Lower leg skin (tissue), 4 donors: ENCODE results near the gene DHRS7B. TPM values are rescaled to one million over a fixed set of nuclear protein-coding genes. Genes with fewer than 3 reads are reported as not detected.
A peak's percentile ranks its signal among the peaks of the same experiment; 100 is the strongest.
"Not testable (repeated sequence)": the region's sequence is repeated elsewhere in the genome, so short reads cannot be mapped to it uniquely, and the experiment has no call there.

Source experiments
- DNase-seq, 2 donors: peaks; one replicate each; pipeline ENCODE4 v3.0.0-alpha.2; 2019; ENCODE audit warnings: low spot score in 2 of 2
- H3K4me3 ChIP-seq: fragments of 200-600 bp; sonication (generic); 2 replicates; pipeline ENCODE4 v1.5.1; 2017; ENCODE audit warnings: mild to moderate bottlenecking, low read depth; ENCODE audit not compliant: poor library complexity, severe bottlenecking
- POLR2A ChIP-seq, 2 donors: fragments of 450-650 bp; IDR thresholded peaks; one replicate each; pipeline ENCODE4 v1.6.1; 2016 to 2017; ENCODE audit warnings: antibody characterized with exemption in 2 of 2, mild to moderate bottlenecking in 1 of 2, moderate library complexity in 1 of 2
- WGBS, 2 donors: methylation state at CpG; one replicate each; pipeline ENCODE4 v1.1.5; 2018; 5-methylcytosine and 5-hydroxymethylcytosine counted together
- intact Hi-C: fragments of 100-400 bp; cut with DNase I; formaldehyde crosslinking; loops from one replicate; pipeline ENCODE4 v1.15.0; 2023; ENCODE audit warnings: low total_unique reads
- total RNA-seq, 4 donors: library from RNA; depleted of rRNA; stranded (reverse); fragments of >200 nt; gene quantifications; one replicate each; pipeline ENCODE4 v1.1.0, GENCODE V29; 2016
- TF ChIP-seq, protein P1 (sequence below), 3 donors: fragments of 450-650 bp; IDR thresholded peaks; one replicate each; pipeline ENCODE4 v1.5.1; 2016; ENCODE audit warnings: antibody characterized with exemption in 3 of 3, mild to moderate bottlenecking in 3 of 3, moderate library complexity in 2 of 3

Gene DHRS7B
- total RNA-seq, 4 donors from 2014 or later = 35.2 to 59.4 (median 39.6) TPM

DNA sequence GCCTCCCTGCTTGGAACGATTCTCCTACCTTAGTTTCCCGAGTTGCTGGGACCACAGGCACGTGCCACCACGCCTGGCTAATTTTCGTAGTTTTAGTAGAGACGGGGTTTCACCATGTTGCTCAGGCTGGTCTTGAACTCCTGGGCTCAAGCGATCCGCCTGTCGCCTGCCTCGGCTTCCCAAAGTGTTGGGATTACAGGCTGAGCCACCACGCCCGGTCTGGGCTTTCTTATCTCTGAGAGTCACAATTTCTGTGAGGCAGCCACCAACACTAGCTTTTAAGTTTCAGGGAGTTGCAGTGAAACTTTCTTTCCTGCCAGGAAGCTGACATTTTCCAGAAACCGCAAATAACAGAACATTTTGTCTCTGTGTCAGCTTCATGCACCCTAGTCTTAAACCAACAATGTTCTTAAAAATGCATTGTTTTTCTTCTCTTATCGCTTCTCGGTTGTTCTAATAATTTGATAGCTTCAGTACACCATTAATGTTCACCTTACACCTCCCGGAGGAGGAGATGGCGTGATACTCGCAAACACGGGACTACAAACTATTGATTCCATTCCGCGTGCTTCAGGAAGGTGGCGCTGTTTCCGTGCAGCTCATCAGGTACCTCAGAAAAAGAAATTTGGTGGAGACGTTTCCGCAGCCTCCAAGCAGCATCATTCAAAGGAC, 7.4 kb upstream of the DHRS7B start:
- intact Hi-C loops = no loop called here
- peak; percentile 57 to 95 for DNase-seq
- WGBS, 2 donors = 32% methylated on average over 25 of the region's 25 CpGs
- H3K4me3 ChIP-seq = no peak overlapping the region
- no peak for TF ChIP-seq POLR2A (IDR thresholded peaks at IDR 0.05)
- TF ChIP-seq, protein P1, sequence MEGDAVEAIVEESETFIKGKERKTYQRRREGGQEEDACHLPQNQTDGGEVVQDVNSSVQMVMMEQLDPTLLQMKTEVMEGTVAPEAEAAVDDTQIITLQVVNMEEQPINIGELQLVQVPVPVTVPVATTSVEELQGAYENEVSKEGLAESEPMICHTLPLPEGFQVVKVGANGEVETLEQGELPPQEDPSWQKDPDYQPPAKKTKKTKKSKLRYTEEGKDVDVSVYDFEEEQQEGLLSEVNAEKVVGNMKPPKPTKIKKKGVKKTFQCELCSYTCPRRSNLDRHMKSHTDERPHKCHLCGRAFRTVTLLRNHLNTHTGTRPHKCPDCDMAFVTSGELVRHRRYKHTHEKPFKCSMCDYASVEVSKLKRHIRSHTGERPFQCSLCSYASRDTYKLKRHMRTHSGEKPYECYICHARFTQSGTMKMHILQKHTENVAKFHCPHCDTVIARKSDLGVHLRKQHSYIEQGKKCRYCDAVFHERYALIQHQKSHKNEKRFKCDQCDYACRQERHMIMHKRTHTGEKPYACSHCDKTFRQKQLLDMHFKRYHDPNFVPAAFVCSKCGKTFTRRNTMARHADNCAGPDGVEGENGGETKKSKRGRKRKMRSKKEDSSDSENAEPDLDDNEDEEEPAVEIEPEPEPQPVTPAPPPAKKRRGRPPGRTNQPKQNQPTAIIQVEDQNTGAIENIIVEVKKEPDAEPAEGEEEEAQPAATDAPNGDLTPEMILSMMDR (IDR thresholded peaks at IDR 0.05) = peak in 1 of 3 donors; percentile 58

DNA sequence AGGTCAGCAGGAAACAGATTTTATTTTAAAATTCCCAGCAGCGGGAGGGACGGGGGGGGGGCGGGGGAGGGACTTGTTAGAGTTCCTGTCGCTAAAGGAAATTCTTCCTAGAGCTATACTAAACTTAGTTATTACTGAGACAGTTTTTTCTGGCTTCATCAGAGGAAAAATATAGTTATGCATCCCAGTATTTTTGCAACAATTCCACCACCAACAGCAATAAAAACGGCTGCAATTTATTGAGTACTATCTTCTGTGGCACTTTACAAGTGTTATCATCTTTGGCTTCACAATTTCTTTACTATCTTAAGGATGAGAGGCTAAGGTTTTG, 6.9 kb upstream of the DHRS7B start:
- no peak overlapping the region for H3K4me3 ChIP-seq
- no peak for DNase-seq
- WGBS, 2 donors = 0 to 3% methylated on average over 5 of the region's 5 CpGs
- no peak for TF ChIP-seq POLR2A (IDR thresholded peaks at IDR 0.05)
- TF ChIP-seq, protein P1 (IDR thresholded peaks at IDR 0.05) = no peak
- intact Hi-C loops = loop anchor here (10.0 kb wide), 2 partner anchors 95 to 395 kb away; partner anchors contain the start of gene TMEM11

GRCh38 chr17:21124086-21124485, 2.7 kb upstream of the DHRS7B start:
- 48 to 55% methylated on average over 4 of the region's 4 CpGs for WGBS, 2 donors
- no peak for DNase-seq
- TF ChIP-seq, protein P1 (IDR thresholded peaks at IDR 0.05) = no peak
- no peak overlapping the region for H3K4me3 ChIP-seq
- intact Hi-C loops = loop anchor here (10.0 kb wide), 2 partner anchors 91 to 391 kb away; partner anchors contain the start of gene TMEM11

- DNase-seq, H3K4me3 ChIP-seq: not testable (repeated sequence)
- WGBS, 2 donors = 79% methylated on average over 4 of the region's 4 CpGs
- intact Hi-C loops = loop anchor here (10.0 kb wide), 2 partner anchors 90 to 390 kb away; partner anchors contain the start of gene TMEM11
Observed at GRCh38 chr17:21124517-21124916, 2.2 kb upstream of the DHRS7B start.

- no peak overlapping the region for H3K4me3 ChIP-seq
- TF ChIP-seq, protein P1 (IDR thresholded peaks at IDR 0.05) = no peak
- TF ChIP-seq POLR2A (IDR thresholded peaks at IDR 0.05) = no peak
- no peak for DNase-seq
- intact Hi-C loops = loop anchor here (10.0 kb wide), 2 partner anchors 89 to 389 kb away; partner anchors contain the start of gene TMEM11
- WGBS, 2 donors = 51 to 60% methylated on average over 6 of the region's 6 CpGs
Observed at GRCh38 chr17:21125862-21126261, 902 bp upstream of the DHRS7B start.

- DNase-seq = no peak
- intact Hi-C loops = loop anchor here (10.0 kb wide), 2 partner anchors 87 to 387 kb away; partner anchors contain the start of gene TMEM11
- peak overlapping the region; percentile 84 for H3K4me3 ChIP-seq
- 6 to 10% methylated on average over 9 of the region's 9 CpGs for WGBS, 2 donors
- TF ChIP-seq, protein P1 (IDR thresholded peaks at IDR 0.05) = no peak
- TF ChIP-seq POLR2A (IDR thresholded peaks at IDR 0.05) = no peak
Observed at GRCh38 chr17:21127509-21128077, 829 bp downstream of the DHRS7B start.
